Spleen (tissue), 11 donors: ENCODE measurements around the gene KRR1. TPM values are rescaled to one million over a fixed set of nuclear protein-coding genes. Genes with fewer than 3 reads are reported as not detected.
A peak's percentile ranks its signal among the peaks of the same experiment; 100 is the strongest.
"Not testable (repeated sequence)": the region's sequence is repeated elsewhere in the genome, so short reads cannot be mapped to it uniquely, and the experiment has no call there.

Experiments
- DNase-seq: peaks from one replicate; pipeline ENCODE4 v3.0.0-alpha.2; 2020
- H3K27ac ChIP-seq, 8 donors: fragments of 200-600 bp; sonication (generic) in 7 of 8; 1 replicate in 4 of 8; 2 replicates in 4 of 8; pipeline versions ENCODE4 v1.5.0 to v1.8.0; 2016 to 2021; ENCODE audit warnings: inconsistent platforms in 4 of 8, mild to moderate bottlenecking in 4 of 8, moderate library complexity in 1 of 8
- H3K27me3 ChIP-seq, 7 donors: fragments of 200-600 bp; sonication (generic) in 6 of 7; replicated peaks in 1 of 7; 1 replicate in 4 of 7; 2 replicates in 3 of 7; pipeline versions ENCODE4 v1.5.0 to v1.8.0; 2016 to 2021; ENCODE audit warnings: inconsistent platforms in 3 of 7, mild to moderate bottlenecking in 1 of 7
- H3K36me3 ChIP-seq, 6 donors: fragments of 200-600 bp; sonication (generic) in 5 of 6; 1 replicate in 4 of 6; 2 replicates in 2 of 6; pipeline versions ENCODE4 v1.5.0 to v1.8.0; 2016 to 2021; ENCODE audit warnings: inconsistent platforms in 2 of 6
- H3K4me1 ChIP-seq, 6 donors: fragments of 200-600 bp; sonication (generic) in 5 of 6; 1 replicate in 3 of 6; 2 replicates in 3 of 6; pipeline versions ENCODE4 v1.5.0 to v1.8.0; 2016 to 2021; ENCODE audit warnings: inconsistent platforms in 3 of 6
- H3K4me3 ChIP-seq, 8 donors: fragments of 200-600 bp; sonication (generic) in 7 of 8; 1 replicate in 4 of 8; 2 replicates in 4 of 8; pipeline versions ENCODE4 v1.5.0 to v1.8.0; 2016 to 2021; ENCODE audit warnings: inconsistent platforms in 4 of 8, mild to moderate bottlenecking in 4 of 8, moderate library complexity in 2 of 8
- H3K9me3 ChIP-seq, 8 donors: fragments of 200-600 bp; sonication (generic) in 7 of 8; 1 replicate in 4 of 8; 2 replicates in 4 of 8; pipeline versions ENCODE4 v1.5.0 to v1.8.0; 2016 to 2021; ENCODE audit warnings: inconsistent platforms in 4 of 8
- CTCF ChIP-seq, 11 experiments: fragments of 200-600 bp in 7 of 11; fragments of 450-650 bp in 4 of 11; sonication (generic) in 4 of 11; IDR thresholded peaks in 8 of 11; conservative IDR thresholded peaks in 3 of 11; 1 replicate in 7 of 11; 2 replicates in 4 of 11; pipeline versions ENCODE4 v1.4.0 to v1.8.0; 2016 to 2021; ENCODE audit warnings: antibody characterized with exemption in 11 of 11, inconsistent platforms in 4 of 11, mild to moderate bottlenecking in 1 of 11
- POLR2A ChIP-seq, 3 donors: fragments of 450-650 bp; IDR thresholded peaks; one replicate each; pipeline ENCODE4 v1.5.1; 2017; ENCODE audit warnings: antibody characterized with exemption in 3 of 3, mild to moderate bottlenecking in 1 of 3
- POLR2AphosphoS5 ChIP-seq, 3 donors: sonication (generic); formaldehyde crosslinking; IDR thresholded peaks; one replicate each; pipeline ENCODE4 v1.5.1; 2017; ENCODE audit warnings: antibody characterized with exemption in 3 of 3
- WGBS, 5 donors: extraction: QIAGEN DNeasy Blood & Tissue Kit in 3 of 5; methylation state at CpG; one replicate each; pipeline versions ENCODE4 v1.1.5 to v1.1.7; 2013 to 2018; 5-methylcytosine and 5-hydroxymethylcytosine counted together
- intact Hi-C: fragments of 100-400 bp; cut with DNase I; formaldehyde crosslinking; loops from one replicate; pipeline ENCODE4 v1.15.0; 2023; ENCODE audit warnings: low total_unique reads
- polyA plus RNA-seq, 3 donors: library from polyadenylated mRNA; stranded (reverse); fragments of 200-250 nt; gene quantifications; one replicate each; pipeline ENCODE4 v1.2.1, GENCODE V29; 2013
- total RNA-seq, 7 donors: library from RNA; depleted of rRNA in 3 of 7; stranded (reverse); fragments of >200 nt in 3 of 7; fragmentation: NEBNext Ultra II Directional in 4 of 7; extraction: Animal tissue kit (Norgen Biotek cat#: 25700) in 4 of 7; gene quantifications; one replicate each; pipeline versions ENCODE4 v1.1.0 to v1.2.1, GENCODE V29; 2016 to 2021
- donor health status: healthy with polysubstance abuse.
- donor health status: DM: no; HTN: no; CAD: no; lungs with moderate emphysema.
- donor health status: DM: no; HTN: no; CAD: no.
- donor health status: Bipolar disorder and iron deficiency.
- donor health status: healthy.
- donor health status: DM: no; HTN: no; CAD: no.
- donor health status: DM: yes; HTN: yes; CAD: no.

The KRR1 gene
- total and polyA plus RNA-seq, 10 donors: 11.2 to 51.2 (median 43.0) TPM

- Histone ChIP-seq H3K36me3 (no peaks in the 10 kb centered on the region), H3K27ac (no peak overlapping the region), H3K9me3 (no peaks in the 10 kb centered on the region), H3K4me1 (peaks cover 5 to 60% (median 46%) of the 10 kb centered on the region in 6 donors), H3K27me3 (no peaks in the 10 kb centered on the region), H3K4me3 (no peak overlapping the region)
- no peak for TF ChIP-seq POLR2AphosphoS5 (IDR thresholded peaks at IDR 0.05)
- DNase-seq: no peak
- intact Hi-C loops: no loop called here
- WGBS, 5 donors: 84 to 93% (median 90%) methylated on average over 1 of the region's 1 CpG
These were observed 35.3 kb downstream of the KRR1 start for GRCh38 chr12:75476071-75476470.

- Histone ChIP-seq H3K36me3 (no peaks in the 10 kb centered on the region), H3K4me3 (no peak overlapping the region), H3K9me3 (no peaks in the 10 kb centered on the region), H3K27me3 (no peaks in the 10 kb centered on the region), H3K4me1 (peaks cover 5 to 46% (median 34%) of the 10 kb centered on the region in 6 donors), H3K27ac (no peak overlapping the region)
- intact Hi-C loops: no loop called here
- DNase-seq: no peak
- TF ChIP-seq POLR2A (IDR thresholded peaks at IDR 0.05) (no peak), CTCF (IDR thresholded peaks at IDR 0.05 in 8 of 11, conservative IDR thresholded peaks at IDR 0.05 in 3 of 11) (no peak)
- WGBS, 5 donors: 59 to 92% (median 71%) methylated on average over 2 of the region's 2 CpGs
These were observed 37.3 kb downstream of the KRR1 start for GRCh38 chr12:75474116-75474515.

- DNase-seq: no peak
- Histone ChIP-seq H3K9me3 (no peaks in the 10 kb centered on the region), H3K27me3 (no peaks in the 10 kb centered on the region), H3K36me3 (no peaks in the 10 kb centered on the region), H3K4me1 (peaks cover 0 to 27% (median 16%) of the 10 kb centered on the region in 6 donors), H3K27ac (peak overlapping the region in 7 of 8 donors; percentile 48 to 83 (median 70)), H3K4me3 (no peak overlapping the region)
- intact Hi-C loops: no loop called here
- TF ChIP-seq CTCF (IDR thresholded peaks at IDR 0.05 in 8 of 11, conservative IDR thresholded peaks at IDR 0.05 in 3 of 11) (no peak), POLR2A (IDR thresholded peaks at IDR 0.05) (no peak), POLR2AphosphoS5 (IDR thresholded peaks at IDR 0.05) (no peak)
- WGBS, 5 donors: 67 to 71% (median 69%) methylated on average over 6 of the region's 6 CpGs
These were observed 39.2 kb downstream of the KRR1 start for GRCh38 chr12:75471902-75472890.

- intact Hi-C loops: no loop called here
- DNase-seq: no peak
- TF ChIP-seq POLR2AphosphoS5 (IDR thresholded peaks at IDR 0.05): no peak
- Histone ChIP-seq H3K36me3 (no peaks in the 10 kb centered on the region), H3K4me3 (no peak overlapping the region), H3K9me3 (peaks cover 0 to 42% (median 30%) of the 10 kb centered on the region in 8 donors), H3K27me3 (no peaks in the 10 kb centered on the region), H3K4me1 (peaks cover 0 to 25% (median 7%) of the 10 kb centered on the region in 6 donors), H3K27ac (no peak overlapping the region)
These were observed 51.2 kb downstream of the KRR1 start for GRCh38 chr12:75460204-75460603.

- Histone ChIP-seq H3K36me3 (no peaks in the 10 kb centered on the region), H3K4me1 (peaks cover 0 to 25% (median 7%) of the 10 kb centered on the region in 6 donors), H3K9me3 (peaks cover 0 to 38% (median 28%) of the 10 kb centered on the region in 8 donors), H3K27ac (peak overlapping the region in 1 of 8 donors; percentile 2), H3K4me3 (no peak overlapping the region), H3K27me3 (no peaks in the 10 kb centered on the region)
- DNase-seq: no peak
- WGBS, 5 donors: 76 to 95% (median 85%) methylated on average over 3 of the region's 3 CpGs
- no peak for TF ChIP-seq POLR2A (IDR thresholded peaks at IDR 0.05)
- intact Hi-C loops: no loop called here
These were observed 51.7 kb downstream of the KRR1 start for GRCh38 chr12:75459755-75460154.

- H3K4me1 ChIP-seq: peaks cover 0 to 25% (median 7%) of the 10 kb centered on the region in 6 donors
- peak overlapping the region in 3 of 8 donors; percentile 38 to 59 (median 58) for H3K27ac ChIP-seq
- H3K4me3 ChIP-seq, H3K36me3 ChIP-seq, H3K27me3 ChIP-seq, intact Hi-C loops, DNase-seq: not testable (repeated sequence)
- 64 to 83% (median 70%) methylated on average over 9 of the region's 9 CpGs for WGBS, 5 donors
- H3K9me3 ChIP-seq: peaks cover 0 to 25% (median 19%) of the 10 kb centered on the region in 8 donors
These were observed 53.5 kb downstream of the KRR1 start for GRCh38 chr12:75457866-75458265.
